SK-N-SH (cell line): Measurements from ENCODE around the gene NGB. TPM values are rescaled to one million over a fixed set of nuclear protein-coding genes. Genes with fewer than 3 reads are reported as not detected.

Experiments used
- CTCF ChIA-PET: fragments of 300-600, 350-600 bp; formaldehyde crosslinking; extraction: SDS; loops from one replicate; lab custom pipeline; 2021; lab: Yijun Ruan, JAX
- POLR2A ChIA-PET: fragments of 350-600 bp; sonication (Branson Sonifier 250); formaldehyde crosslinking; extraction: SDS; loops from one replicate; lab custom pipeline; 2020; ENCODE audit warnings: antibody characterized with exemption, inconsistent platforms; lab: Yijun Ruan, JAX
- DNase-seq: peaks from one replicate; pipeline ENCODE4 v3.0.0; 2012
- H2AFZ ChIP-seq: fragments of 200-600 bp; sonication (generic); 2 replicates; pipeline ENCODE4 v1.8.1; 2016; ENCODE audit warnings: antibody characterized with exemption, mild to moderate bottlenecking, low read depth
- H3F3A ChIP-seq: fragments of 200-600 bp; sonication (generic); replicated peaks from 2 replicates; pipeline ENCODE3; 2016; ENCODE audit warnings: antibody characterized with exemption, mild to moderate bottlenecking; ENCODE audit not compliant: insufficient read depth
- H3K27ac ChIP-seq, 2 experiments: fragments of 200-500 bp in 1 of 2; fragments of 200-600 bp in 1 of 2; sonication (Bioruptor generic) in 1 of 2; sonication (generic), shearing (Covaris generic) in 1 of 2; 2 replicates each; pipeline versions ENCODE4 v1.5.1 to v1.6.1; 2014 to 2016; ENCODE audit warnings: low read depth in 2 of 2, inconsistent platforms in 1 of 2, low read length in 1 of 2, mild to moderate bottlenecking in 1 of 2, mixed read lengths in 1 of 2
- H3K27me3 ChIP-seq: fragments of 200-600 bp; sonication (generic), shearing (Covaris generic); 2 replicates; pipeline ENCODE4 v1.6.1; 2016; ENCODE audit warnings: mixed run types; ENCODE audit not compliant: insufficient read depth
- H3K36me3 ChIP-seq, 2 experiments: fragments of 200-500 bp in 1 of 2; fragments of 200-600 bp in 1 of 2; sonication (Bioruptor generic) in 1 of 2; sonication (generic) in 1 of 2; replicated peaks in 1 of 2; 2 replicates each; pipeline versions ENCODE3 to v1.5.1; 2014 to 2016; ENCODE audit warnings: low read length in 1 of 2, mild to moderate bottlenecking in 1 of 2; ENCODE audit not compliant: insufficient read depth in 2 of 2, control insufficient read depth in 1 of 2
- H3K4me1 ChIP-seq, 2 experiments: fragments of 200-500 bp in 1 of 2; fragments of 200-600 bp in 1 of 2; sonication (Bioruptor generic) in 1 of 2; sonication (generic), shearing (Covaris generic) in 1 of 2; 2 replicates each; pipeline versions ENCODE4 v1.5.1 to v1.6.1; 2014 to 2016; ENCODE audit warnings: low read depth in 1 of 2, low read length in 1 of 2, mixed run types in 1 of 2; ENCODE audit not compliant: insufficient read depth in 2 of 2, control insufficient read depth in 1 of 2
- H3K4me2 ChIP-seq: fragments of 200-600 bp; sonication (generic), shearing (Covaris generic); 2 replicates; pipeline ENCODE4 v1.6.1; 2017; ENCODE audit warnings: mixed run types
- H3K4me3 ChIP-seq, 2 experiments: fragments of 200-500 bp in 1 of 2; fragments of 200-600 bp in 1 of 2; sonication (Bioruptor generic) in 1 of 2; sonication (generic), shearing (Covaris generic) in 1 of 2; 2 replicates each; pipeline versions ENCODE4 v1.5.1 to v1.8.1; 2014 to 2016; ENCODE audit warnings: low read depth in 2 of 2, inconsistent platforms in 1 of 2, low read length in 1 of 2, mild to moderate bottlenecking in 1 of 2, mixed read lengths in 1 of 2, moderate library complexity in 1 of 2
- H3K79me2 ChIP-seq: fragments of 200-600 bp; sonication (generic); 2 replicates; pipeline ENCODE4 v1.8.1; 2017; ENCODE audit warnings: mild to moderate bottlenecking; ENCODE audit not compliant: insufficient read depth
- H3K9ac ChIP-seq: fragments of 200-600 bp; sonication (generic); 2 replicates; pipeline ENCODE4 v1.6.1; 2017; ENCODE audit warnings: mixed run types
- H3K9me2 ChIP-seq: fragments of 200-600 bp; sonication (generic); 2 replicates; pipeline ENCODE4 v1.6.1; 2017; ENCODE audit warnings: mixed run types
- H3K9me3 ChIP-seq: fragments of 200-600 bp; sonication (generic); 2 replicates; pipeline ENCODE4 v1.6.1; 2017; ENCODE audit warnings: mixed run types, mild to moderate bottlenecking, moderate library complexity
- H4K20me1 ChIP-seq: fragments of 200-600 bp; sonication (generic); 2 replicates; pipeline ENCODE4 v1.6.1; 2017; ENCODE audit warnings: mild to moderate bottlenecking, mixed run types; ENCODE audit not compliant: insufficient read depth
- CHD2 ChIP-seq: fragments of 150-350 bp; IDR thresholded peaks from 2 replicates; pipeline ENCODE4 v1.6.1; 2018; ENCODE audit warnings: low read length; ENCODE audit not compliant: partially characterized antibody
- ELF1 ChIP-seq: IDR thresholded peaks from 2 replicates; pipeline ENCODE4 v1.4.0; 2012
- FOSL2 ChIP-seq: IDR thresholded peaks from 2 replicates; pipeline ENCODE4 v1.4.0; 2012; ENCODE audit warnings: low read depth, mild to moderate bottlenecking, moderate library complexity, borderline replicate concordance
- FOXM1 ChIP-seq: IDR thresholded peaks from 2 replicates; pipeline ENCODE4 v1.4.0; 2012; ENCODE audit warnings: low read depth, mild to moderate bottlenecking
- GABPA ChIP-seq: IDR thresholded peaks from 2 replicates; pipeline ENCODE4 v1.4.0; 2012; ENCODE audit warnings: low read depth, mild to moderate bottlenecking
- JUND ChIP-seq: IDR thresholded peaks from 2 replicates; pipeline ENCODE4 v1.4.0; 2012
- MXI1 ChIP-seq: IDR thresholded peaks from 2 replicates; pipeline ENCODE4 v1.6.1; 2012; ENCODE audit warnings: mild to moderate bottlenecking, low read depth, low read length, improper control_type of control experiment
- POLR2AphosphoS5 ChIP-seq: IDR thresholded peaks from 2 replicates; pipeline ENCODE4 v1.6.1; 2012; ENCODE audit warnings: low read depth, low read length
- RAD21 ChIP-seq: IDR thresholded peaks from 2 replicates; pipeline ENCODE4 v1.6.1; 2012; ENCODE audit warnings: mild to moderate bottlenecking, low read length
- RCOR1 ChIP-seq: fragments of 150-350 bp; IDR thresholded peaks from 2 replicates; pipeline ENCODE4 v1.6.1; 2017; ENCODE audit warnings: antibody characterized with exemption, low read length
- SIN3A ChIP-seq: IDR thresholded peaks from 2 replicates; pipeline ENCODE4 v1.6.1; 2012; ENCODE audit warnings: low read depth, mild to moderate bottlenecking, low read length, moderate library complexity, borderline replicate concordance
- SMC3 ChIP-seq: IDR thresholded peaks from 2 replicates; pipeline ENCODE4 v1.6.1; 2012; ENCODE audit warnings: low read depth, low read length, improper control_type of control experiment
- TAF1 ChIP-seq: IDR thresholded peaks from 2 replicates; pipeline ENCODE4 v1.6.1; 2012; ENCODE audit warnings: low read depth, mild to moderate bottlenecking, low read length, moderate library complexity, borderline replicate concordance
- TEAD4 ChIP-seq: IDR thresholded peaks from 2 replicates; pipeline ENCODE4 v1.4.0; 2012; ENCODE audit warnings: mild to moderate bottlenecking, borderline replicate concordance; ENCODE audit not compliant: insufficient read depth
- USF1 ChIP-seq: IDR thresholded peaks from 2 replicates; pipeline ENCODE4 v1.4.0; 2012; ENCODE audit warnings: low read depth, borderline replicate concordance
- YY1 ChIP-seq: IDR thresholded peaks from 2 replicates; pipeline ENCODE4 v1.4.0; 2012; ENCODE audit warnings: low read depth, mild to moderate bottlenecking
- ZBTB33 ChIP-seq: IDR thresholded peaks from 2 replicates; pipeline ENCODE4 v1.4.0; 2012; ENCODE audit warnings: low read depth, borderline replicate concordance
- WGBS: methylation state at CpG from one replicate; pipeline ENCODE4 v1.1.6; 2017; ENCODE audit warnings: low lambda C conversion rate; 5-methylcytosine and 5-hydroxymethylcytosine counted together
- polyA plus RNA-seq, 3 experiments: library from polyadenylated mRNA; depleted of rRNA; stranded (reverse); fragments of >200 nt; gene quantifications; 2 replicates each; pipeline ENCODE4 v1.2.3, GENCODE V29; 2012

Gene NGB
- polyA plus RNA-seq, 1 of the 3 experiments (the other 2 are of a cell fraction), result not detected

- H3K4me2 ChIP-seq, result no peak overlapping the region
- POLR2A ChIA-PET, result no interaction called here
- no peak overlapping the region for H3K4me3 ChIP-seq
- TF ChIP-seq FOXM1 (no peak), RCOR1 (no peak), USF1 (no peak), GABPA (no peak), CHD2 (no peak), SMC3 (no peak), RAD21 (no peak), YY1 (no peak), TAF1 (no peak), FOSL2 (no peak), JUND (no peak), POLR2AphosphoS5 (no peak), ELF1 (no peak), MXI1 (no peak), ZBTB33 (no peak)
- H3F3A ChIP-seq, result no peaks in the 10 kb centered on the region
- H3K9ac ChIP-seq, result no peak overlapping the region
- WGBS, result 44% methylated on average over 6 of the region's 6 CpGs
- no peak for DNase-seq
- no peaks in the 10 kb centered on the region; a peak in 1 of 4 replicates for H3K4me1 ChIP-seq
- no peaks in the 10 kb centered on the region for H3K9me2 ChIP-seq
- no peak overlapping the region for H2AFZ ChIP-seq
- H3K27ac ChIP-seq, result no peak overlapping the region
- no peaks in the 10 kb centered on the region for H3K79me2 ChIP-seq
- H3K27me3 ChIP-seq, result peaks cover 6% of the 10 kb centered on the region; the same call in 1 of the 2 replicates
- CTCF ChIA-PET, result interaction anchor here (0.7 to 3.5 kb wide), 4 partner anchors 15 to 76 kb away, joined by 3 to 15 read pairs (median 4); no protein-coding TSS in a partner anchor
- no peaks in the 10 kb centered on the region for H3K9me3 ChIP-seq
- no peaks in the 10 kb centered on the region for H4K20me1 ChIP-seq
- no peaks in the 10 kb centered on the region for H3K36me3 ChIP-seq
Observed at GRCh38 chr14:77228056-77228455, 43.0 kb downstream of the NGB start.

GRCh38 chr14:77225892-77226557 is 45.0 kb downstream of the NGB start:
- ChIA-PET CTCF (interaction anchor here (1.0 to 3.5 kb wide), 2 partner anchors 13 to 50 kb away, joined by 3 to 15 read pairs; no protein-coding TSS in a partner anchor), POLR2A (no interaction called here)
- H3K36me3 ChIP-seq, result no peaks in the 10 kb centered on the region
- no peaks in the 10 kb centered on the region for H3K9me2 ChIP-seq
- H3F3A ChIP-seq, result no peaks in the 10 kb centered on the region
- peaks cover 6% of the 10 kb centered on the region; the same call in 1 of the 2 replicates for H3K27me3 ChIP-seq
- H2AFZ ChIP-seq, result no peak overlapping the region
- H3K4me1 ChIP-seq, result no peaks in the 10 kb centered on the region
- no peaks in the 10 kb centered on the region for H3K9me3 ChIP-seq
- WGBS, result 60% methylated on average over 14 of the region's 14 CpGs
- TF ChIP-seq SIN3A (no peak), SMC3 (no peak), RCOR1 (no peak), FOSL2 (no peak), USF1 (no peak), TAF1 (no peak), TEAD4 (no peak)
- no peak overlapping the region for H3K27ac ChIP-seq
- H3K4me2 ChIP-seq, result no peak overlapping the region
- H3K79me2 ChIP-seq, result no peaks in the 10 kb centered on the region
- no peaks in the 10 kb centered on the region for H4K20me1 ChIP-seq
- H3K4me3 ChIP-seq, result no peak overlapping the region
- H3K9ac ChIP-seq, result no peak overlapping the region
- no peak for DNase-seq
